GM18519 (cell line): ENCODE results near the gene PDZK1IP1.
"Not testable (repeated sequence)": the region's sequence is repeated elsewhere in the genome, so short reads cannot be mapped to it uniquely, and the experiment has no call there.

Experiments
- ATAC-seq: cut with Tn5 transposase; IDR thresholded peaks from one replicate; pipeline ENCODE4 v1.9.1; 2021; ENCODE audit warnings: mild to moderate bottlenecking, moderate library complexity; ENCODE audit not compliant: unreplicated experiment, low FRiP score

Gene PDZK1IP1

GRCh38 chr1:47147047-47147785, 42.6 kb downstream of the PDZK1IP1 start:
- ATAC-seq, result no peak

- ATAC-seq, result not testable (repeated sequence)
Measured at GRCh38 chr1:47146495-47146894, 43.3 kb downstream of the PDZK1IP1 start.

- not testable (repeated sequence) for ATAC-seq
Measured at GRCh38 chr1:47143654-47144053, 46.2 kb downstream of the PDZK1IP1 start.

GRCh38 chr1:47140358-47140757, 49.5 kb downstream of the PDZK1IP1 start:
- not testable (repeated sequence) for ATAC-seq

- no peak for ATAC-seq
Measured at GRCh38 chr1:47137925-47138615, 51.8 kb downstream of the PDZK1IP1 start.

GRCh38 chr1:47137198-47137597, 52.6 kb downstream of the PDZK1IP1 start, which contains the start of gene CYP4A22:
CYP4A22 (plus strand) TSS chr1:47137441; CDS start chr1:47137486, 45 bp downstream.
- ATAC-seq, result no peak
